D721Med (cell line): ENCODE results near the gene RB1.

Experiments used
- DNase-seq: peaks from one replicate; pipeline ENCODE4 v3.0.0; 2011; ENCODE audit warnings: low spot score; ENCODE audit not compliant: insufficient read length
- FAIRE-seq: peaks from 2 replicates; lab custom pipeline; 2011; peaks lifted over from hg19 to GRCh38; lab: Jason Lieb, UNC
- TF ChIP-seq, protein P1 (sequence below): IDR thresholded peaks from 2 replicates; pipeline ENCODE4 v1.5.1; 2012; ENCODE audit warnings: mild to moderate bottlenecking, control low read depth; ENCODE audit not compliant: insufficient read depth; ENCODE audit errors: missing control alignments

The RB1 gene

DNA sequence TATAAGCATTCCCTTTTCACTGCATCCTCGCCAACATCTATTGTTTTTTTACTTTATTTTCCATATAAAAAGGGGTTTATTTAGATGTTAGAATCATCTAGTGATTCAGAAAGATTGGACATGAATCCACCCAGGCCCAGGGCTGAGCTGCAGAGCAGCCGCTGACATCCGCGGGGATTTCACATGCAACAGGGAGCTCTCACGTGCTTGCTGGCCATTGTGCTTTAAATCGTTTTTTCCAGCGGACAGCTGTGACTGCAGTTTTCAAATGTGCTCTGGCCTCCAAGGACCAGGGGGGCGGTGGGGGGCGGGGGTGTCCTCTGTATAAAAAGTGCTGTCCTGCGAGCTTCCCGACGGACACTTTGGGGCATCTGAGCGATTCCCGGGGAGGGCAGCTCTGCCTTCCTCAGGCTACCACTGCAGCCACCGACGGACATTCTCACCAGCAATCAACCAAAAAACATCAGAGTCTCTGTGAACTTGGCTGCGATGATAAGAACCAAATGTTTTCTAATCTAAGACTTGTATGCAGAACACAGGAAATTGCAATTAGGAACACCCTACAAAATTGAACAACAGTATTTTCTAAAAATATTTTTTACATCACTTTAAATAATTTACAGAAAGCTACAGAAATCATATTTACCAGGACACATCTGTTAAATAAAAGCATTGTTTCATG lies 12.6 kb downstream of the RB1 start:
- TF ChIP-seq, protein P1, sequence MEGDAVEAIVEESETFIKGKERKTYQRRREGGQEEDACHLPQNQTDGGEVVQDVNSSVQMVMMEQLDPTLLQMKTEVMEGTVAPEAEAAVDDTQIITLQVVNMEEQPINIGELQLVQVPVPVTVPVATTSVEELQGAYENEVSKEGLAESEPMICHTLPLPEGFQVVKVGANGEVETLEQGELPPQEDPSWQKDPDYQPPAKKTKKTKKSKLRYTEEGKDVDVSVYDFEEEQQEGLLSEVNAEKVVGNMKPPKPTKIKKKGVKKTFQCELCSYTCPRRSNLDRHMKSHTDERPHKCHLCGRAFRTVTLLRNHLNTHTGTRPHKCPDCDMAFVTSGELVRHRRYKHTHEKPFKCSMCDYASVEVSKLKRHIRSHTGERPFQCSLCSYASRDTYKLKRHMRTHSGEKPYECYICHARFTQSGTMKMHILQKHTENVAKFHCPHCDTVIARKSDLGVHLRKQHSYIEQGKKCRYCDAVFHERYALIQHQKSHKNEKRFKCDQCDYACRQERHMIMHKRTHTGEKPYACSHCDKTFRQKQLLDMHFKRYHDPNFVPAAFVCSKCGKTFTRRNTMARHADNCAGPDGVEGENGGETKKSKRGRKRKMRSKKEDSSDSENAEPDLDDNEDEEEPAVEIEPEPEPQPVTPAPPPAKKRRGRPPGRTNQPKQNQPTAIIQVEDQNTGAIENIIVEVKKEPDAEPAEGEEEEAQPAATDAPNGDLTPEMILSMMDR = no peak
- FAIRE-seq (no peak), DNase-seq (no peak)

DNA sequence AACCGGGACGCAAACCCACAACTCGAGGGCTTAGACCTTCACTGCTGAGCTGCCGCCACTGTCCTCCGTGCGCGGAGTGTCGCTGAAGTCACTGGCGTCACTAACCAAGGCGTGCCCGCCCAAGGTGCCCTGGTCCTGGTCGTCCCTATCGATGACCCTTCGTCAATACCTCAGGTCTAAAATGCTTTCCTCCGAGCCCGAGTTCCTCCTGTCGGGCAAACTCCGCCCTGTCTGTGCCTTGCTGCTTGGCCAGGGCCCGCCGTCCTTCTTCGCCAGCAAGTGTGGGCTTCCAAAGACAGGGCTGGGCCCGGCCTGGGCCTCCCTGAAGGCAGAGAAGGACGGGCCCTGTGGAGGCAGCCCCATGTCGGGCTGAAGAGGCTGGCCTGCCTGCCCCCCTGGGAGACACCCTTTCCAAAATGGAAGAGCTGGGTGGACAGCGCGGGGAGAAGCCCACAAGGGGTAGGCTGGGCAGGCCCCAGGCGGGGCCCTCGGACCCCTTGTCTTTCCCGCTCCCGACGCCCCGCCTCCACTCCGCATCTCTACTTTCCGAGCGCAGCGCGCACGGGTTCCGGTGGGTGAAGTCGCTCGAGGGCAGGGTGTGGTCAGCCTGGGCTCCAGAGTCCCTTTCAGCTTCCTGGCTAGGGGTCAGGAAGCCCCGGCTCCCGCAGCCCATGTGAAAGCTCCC lies 13.4 kb downstream of the RB1 start:
- FAIRE-seq (no peak), DNase-seq (no peak)
- TF ChIP-seq, protein P1 = no peak

DNA sequence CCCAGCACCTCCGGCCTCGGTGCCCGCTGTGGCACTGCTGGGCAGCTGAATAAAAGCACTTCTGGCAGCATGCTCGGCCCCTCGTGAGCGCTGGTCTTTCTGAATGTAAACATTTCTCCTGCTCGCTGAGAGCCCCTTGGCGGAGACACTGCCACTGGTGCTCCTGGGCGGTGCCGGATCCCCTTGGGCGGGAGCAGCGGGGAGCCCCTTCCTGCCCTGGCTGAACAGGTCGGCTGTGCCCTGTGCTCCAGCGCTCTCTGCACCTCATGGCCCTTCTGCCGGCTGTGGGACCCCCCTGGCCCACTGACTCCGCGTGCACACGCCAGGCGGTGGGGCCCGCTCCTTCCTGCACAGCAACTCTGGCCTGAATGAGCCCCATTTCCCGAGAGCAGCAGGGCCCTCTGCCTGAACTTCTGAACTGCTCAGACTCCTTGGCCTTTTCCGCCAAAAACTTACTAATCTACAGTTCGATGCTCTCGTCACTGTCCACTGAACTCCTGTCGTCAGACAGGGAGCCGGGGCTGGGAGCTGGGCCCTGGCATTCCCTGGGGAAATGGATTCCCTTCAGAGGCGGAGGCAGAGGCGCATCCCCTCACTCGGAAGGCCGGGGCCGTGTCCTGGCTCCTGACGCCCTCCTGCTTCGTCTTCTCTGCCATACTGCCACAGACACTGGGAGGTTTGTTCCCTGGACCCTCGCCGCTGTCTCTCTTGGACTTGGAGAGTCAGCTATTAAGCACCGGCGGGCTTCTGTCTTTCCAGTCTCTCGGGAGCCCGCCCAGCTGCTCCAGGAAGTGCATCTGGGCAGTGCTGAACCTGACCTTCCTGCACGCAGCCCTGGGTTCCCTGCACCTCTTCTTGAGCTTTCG lies 14.2 kb downstream of the RB1 start:
- DNase-seq = no peak
- no peak for FAIRE-seq
- TF ChIP-seq, protein P1 = no peak

DNA sequence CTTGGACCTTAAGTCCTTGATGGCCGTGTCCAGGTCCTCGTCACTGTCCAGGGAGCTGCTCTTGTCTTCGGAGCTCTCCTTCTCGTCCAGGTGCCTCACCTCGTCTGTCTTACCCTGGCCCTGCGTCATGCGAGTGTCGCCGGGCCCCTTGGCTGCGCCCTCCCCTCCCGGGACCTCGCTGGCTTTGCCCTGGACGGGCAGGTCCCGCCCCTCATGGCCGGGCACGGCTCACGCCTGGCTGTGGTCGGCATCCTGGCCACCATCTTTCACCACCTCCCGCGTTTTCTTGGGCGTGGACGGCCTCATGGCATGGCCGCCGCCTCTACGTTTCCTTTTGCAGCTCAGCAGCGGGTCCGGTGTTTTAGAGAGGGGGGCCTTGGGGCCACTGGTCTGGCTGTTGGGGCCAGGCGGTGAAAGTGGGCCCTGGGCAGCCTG lies 14.8 kb downstream of the RB1 start:
- DNase-seq (no peak), FAIRE-seq (no peak)
- TF ChIP-seq, protein P1 = no peak

DNA sequence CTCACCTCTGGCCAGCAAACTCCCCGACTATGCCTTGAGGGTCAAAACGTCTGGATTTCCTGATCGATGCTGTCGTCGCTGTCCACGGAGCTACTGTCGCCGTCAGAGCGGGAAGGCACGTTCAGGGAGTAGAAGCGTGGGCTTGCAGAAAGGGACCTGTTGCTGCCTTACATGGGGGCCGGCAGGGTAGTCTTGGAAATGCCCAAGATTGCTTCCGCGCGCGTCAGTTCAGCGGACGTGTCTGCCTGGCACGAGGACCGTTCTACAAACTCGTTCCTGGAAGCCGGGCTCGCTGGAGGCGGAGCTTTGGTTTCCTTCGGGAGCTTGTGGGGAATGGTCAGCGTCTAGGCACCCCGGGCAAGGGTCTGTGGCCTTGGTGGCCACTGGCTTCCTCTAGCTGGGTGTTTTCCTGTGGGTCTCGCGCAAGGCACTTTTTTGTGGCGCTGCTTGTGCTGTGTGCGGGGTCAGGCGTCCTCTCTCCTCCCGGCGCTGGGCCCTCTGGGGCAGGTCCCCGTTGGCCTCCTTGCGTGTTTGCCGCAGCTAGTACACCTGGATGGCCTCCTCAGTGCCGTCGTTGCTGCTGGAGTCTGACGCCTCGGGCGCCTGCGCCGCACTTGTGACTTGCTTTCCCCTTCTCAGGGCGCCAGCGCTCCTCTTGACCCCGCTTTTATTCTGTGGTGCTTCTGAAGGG lies 15.4 kb downstream of the RB1 start:
- FAIRE-seq = no peak
- DNase-seq = no peak
- TF ChIP-seq, protein P1 = no peak

DNA sequence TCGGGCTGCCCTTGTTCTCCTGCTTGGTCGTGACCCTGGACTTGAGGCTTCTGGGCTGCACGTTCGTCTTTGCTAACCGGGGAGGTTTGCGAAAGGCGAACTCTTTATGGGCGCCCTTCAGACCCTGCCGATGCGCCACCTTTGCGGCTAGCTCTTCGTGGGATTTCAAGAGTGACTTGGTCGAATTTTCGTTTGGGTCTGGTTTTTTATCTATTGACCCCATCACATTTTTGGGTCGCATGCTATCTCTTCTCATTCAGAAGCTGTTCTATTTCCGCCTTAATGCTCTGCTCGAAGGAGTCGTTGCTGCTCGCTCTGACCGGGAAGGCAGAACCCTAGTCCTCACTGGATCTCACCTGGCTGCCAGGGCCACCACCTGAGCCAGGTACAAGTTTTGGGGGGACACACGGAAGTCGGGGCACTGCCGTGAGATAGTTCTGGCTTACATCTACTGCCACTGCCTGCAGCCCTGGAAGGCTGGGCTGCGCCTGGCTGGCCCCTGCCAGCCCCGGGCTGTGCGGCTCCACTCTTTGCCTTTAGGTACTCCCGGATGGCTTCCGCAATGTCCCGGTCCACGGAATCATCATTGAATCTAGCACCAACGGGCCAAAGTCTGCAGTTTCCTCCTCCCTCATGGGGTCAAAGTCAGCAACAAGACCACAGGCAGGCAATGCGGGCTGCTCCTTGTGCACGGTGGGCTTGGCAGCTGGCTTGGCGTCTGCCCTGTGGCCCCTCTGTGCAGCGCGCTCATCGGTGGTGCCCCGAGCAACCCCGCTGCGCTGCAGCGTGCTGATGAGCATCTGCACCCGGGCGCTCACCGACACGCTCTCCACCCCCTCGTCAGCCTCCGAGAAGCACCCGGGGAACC lies 16.2 kb downstream of the RB1 start:
- DNase-seq = no peak
- TF ChIP-seq, protein P1 = no peak
- FAIRE-seq = no peak
